K562 (cell line): Measurements from ENCODE around the gene NEK4. TPM values are rescaled to one million over a fixed set of nuclear protein-coding genes. Genes with fewer than 3 reads are reported as not detected.

ENCODE experiments used
- ATAC-seq: fragments of 200-7000 bp; cut with Tn5 transposase; 3 replicates; pipeline ENCODE4 v1.9.1; 2020; ENCODE audit warnings: moderate library complexity
- BruUV-seq: library from RNA; stranded (reverse); fragments of 400-500 nt; replicated peaks from 2 replicates; lab custom pipeline; 2021; lab: Mats Ljungman, UMichigan
- CTCF ChIA-PET: fragments of 300-600 bp; formaldehyde crosslinking; extraction: SDS; loops from one replicate; lab custom pipeline; 2021; ENCODE audit warnings: low intra/inter-chr PET ratio; lab: Yijun Ruan, JAX
- POLR2A ChIA-PET: fragments of 300-600, 350-650 bp; sonication (Branson Sonifier 250); formaldehyde crosslinking; extraction: SDS; loops from one replicate; lab custom pipeline; 2021; ENCODE audit warnings: antibody characterized with exemption, inconsistent platforms; lab: Yijun Ruan, JAX
- DNase-seq, 4 experiments: peaks; one replicate each; pipeline versions ENCODE4 v3.0.0 to v3.0.0-alpha.2; 2011 to 2018; ENCODE audit warnings: low spot score in 3 of 4, mixed read lengths in 3 of 4; ENCODE audit errors: extremely low read depth in 1 of 4
- FAIRE-seq: peaks from 2 replicates; lab custom pipeline; 2011; peaks lifted over from hg19 to GRCh38; lab: Jason Lieb, UNC
- H2AFZ ChIP-seq: 2 replicates; pipeline ENCODE4 v1.6.0; 2011; ENCODE audit warnings: low read depth, low read length, control low read depth, inconsistent platforms
- H3K27ac ChIP-seq: fragments of 200-600 bp; 3 replicates; pipeline ENCODE4 v1.8.0; 2011; ENCODE audit warnings: low read depth, mild to moderate bottlenecking, control low read depth, inconsistent platforms, low read length, moderate library complexity, mixed read lengths; ENCODE audit errors: extremely low read depth
- H3K27me3 ChIP-seq, 2 experiments: fragments of 300-600 bp in 1 of 2; 2 replicates in 1 of 2; 3 replicates in 1 of 2; pipeline versions ENCODE4 v1.6.0 to v1.8.0; 2011; ENCODE audit warnings: inconsistent platforms in 2 of 2, low read length in 2 of 2, mild to moderate bottlenecking in 1 of 2, mixed read lengths in 1 of 2, moderate library complexity in 1 of 2; ENCODE audit not compliant: control insufficient read depth in 2 of 2, insufficient read depth in 2 of 2
- H3K36me3 ChIP-seq: fragments of 300-600 bp; 3 replicates; pipeline ENCODE4 v1.8.0; 2011; ENCODE audit warnings: mild to moderate bottlenecking, low read length, inconsistent platforms; ENCODE audit not compliant: control insufficient read depth, insufficient read depth
- H3K4me1 ChIP-seq, 2 experiments: fragments of 200-600 bp in 1 of 2; replicated peaks in 1 of 2; 2 replicates in 1 of 2; 3 replicates in 1 of 2; pipeline versions ENCODE4 v1.5.1 to v1.8.0; 2011; ENCODE audit warnings: inconsistent platforms in 2 of 2, low read length in 2 of 2, mild to moderate bottlenecking in 1 of 2, mixed read lengths in 1 of 2, moderate library complexity in 1 of 2; ENCODE audit not compliant: control insufficient read depth in 2 of 2, insufficient read depth in 2 of 2
- H3K4me2 ChIP-seq: 2 replicates; pipeline ENCODE4 v1.6.1; 2011; ENCODE audit warnings: low read length, control low read depth, inconsistent platforms, mixed read lengths; ENCODE audit not compliant: insufficient read depth
- H3K4me3 ChIP-seq: fragments of 200-600 bp; sonication (generic), shearing (Covaris generic); 2 replicates; pipeline ENCODE4 v1.5.1; 2016; ENCODE audit warnings: control low read depth, inconsistent platforms
- H3K79me2 ChIP-seq: fragments of 200-600 bp; 3 replicates; pipeline ENCODE4 v1.8.0; 2011; ENCODE audit warnings: low read length, inconsistent platforms; ENCODE audit not compliant: control insufficient read depth, insufficient read depth
- H3K9ac ChIP-seq, 2 experiments: 2 replicates each; pipeline versions ENCODE4 v1.6.0 to v1.6.1; 2011; ENCODE audit warnings: low read depth in 2 of 2, low read length in 2 of 2, control low read depth in 1 of 2, inconsistent platforms in 1 of 2, mild to moderate bottlenecking in 1 of 2, mixed read lengths in 1 of 2; ENCODE audit not compliant: insufficient read depth in 1 of 2
- H3K9me1 ChIP-seq: one replicate; pipeline ENCODE4 v1.6.0; 2011; ENCODE audit warnings: inconsistent platforms, mild to moderate bottlenecking, low read length, moderate library complexity; ENCODE audit not compliant: control insufficient read depth, insufficient read depth
- H3K9me3 ChIP-seq: replicated peaks from 2 replicates; pipeline ENCODE4 v1.5.1; 2011; ENCODE audit warnings: low read depth, low read length, inconsistent platforms; ENCODE audit not compliant: control insufficient read depth, insufficient read depth
- H4K20me1 ChIP-seq: replicated peaks from 2 replicates; pipeline ENCODE4 v1.6.1; 2011; ENCODE audit warnings: low read length, inconsistent platforms, mixed read lengths; ENCODE audit not compliant: control insufficient read depth, insufficient read depth
- CBFB ChIP-seq: sonication (generic); formaldehyde crosslinking; IDR thresholded peaks from 2 replicates; pipeline ENCODE4 v1.4.0; 2020; ENCODE audit warnings: mild to moderate bottlenecking, missing genetic modification reagents
- HMG20A ChIP-seq: fragments of 450-650 bp; formaldehyde crosslinking; conservative IDR thresholded peaks from 2 replicates; pipeline ENCODE4 v1.4.0; 2020; ENCODE audit warnings: mild to moderate bottlenecking, mixed read lengths
- HNRNPL ChIP-seq: fragments of 200-400 bp; formaldehyde crosslinking; IDR thresholded peaks from 2 replicates; pipeline ENCODE4 v1.6.1; 2017; ENCODE audit warnings: low read depth, mild to moderate bottlenecking, low read length
- POLR2AphosphoS5 ChIP-seq: IDR thresholded peaks from 2 replicates; pipeline ENCODE4 v1.6.1; 2011; ENCODE audit warnings: mild to moderate bottlenecking, low read depth, low read length, moderate library complexity; ENCODE audit not compliant: control insufficient read depth, insufficient read depth
- ZBTB1 ChIP-seq: sonication (generic); formaldehyde crosslinking; IDR thresholded peaks from 2 replicates; pipeline ENCODE4 v1.8.1; 2023; ENCODE audit warnings: missing genetic modification reagents, low read depth, mild to moderate bottlenecking, borderline replicate concordance
- ZNF699 ChIP-seq: fragments of 250-450 bp; sonication (Bioruptor Pico); IDR thresholded peaks from 2 replicates; pipeline ENCODE4 v1.8.0; 2021; ENCODE audit warnings: mild to moderate bottlenecking, moderate library complexity; ENCODE audit not compliant: insufficient replicate concordance
- WGBS: fragments of 100-300 bp; shearing (Covaris generic); methylation state at CpG from one replicate; pipeline ENCODE4 v1.1.6; 2016; ENCODE audit warnings: low coverage, mixed read lengths; ENCODE audit not compliant: insufficient coverage; ENCODE audit errors: missing lambda C conversion rate; 5-methylcytosine and 5-hydroxymethylcytosine counted together
- in situ Hi-C: fragments of 300-500 bp; cut with MboI; formaldehyde crosslinking; loops from 4 replicates; pipeline ENCODE4 v1.15.0; 2018; ENCODE audit warnings: inconsistent platforms, mixed read lengths
- intact Hi-C: fragments of 100-400 bp; cut with micrococcal nuclease; formaldehyde crosslinking; loops from 2 replicates; pipeline ENCODE4 v1.14.2; 2022
- polyA plus RNA-seq, 8 experiments: library from polyadenylated mRNA; depleted of rRNA in 4 of 8; stranded (reverse) in 5 of 8; unstranded in 3 of 8; fragments of >200 nt; fragmentation: Nextera tagmentation in 2 of 8; fragmentation: Illumina TruSeq in 1 of 8; extraction: Ambion mirVana in 2 of 8; extraction: Trizol in 1 of 8; gene quantifications; 2 replicates each; pipeline versions ENCODE4 v1.2.1 to v1.2.3, GENCODE V29; 2011 to 2014; ENCODE audit warnings: inconsistent platforms in 1 of 8, missing spikeins in 1 of 8
- total RNA-seq, 7 experiments: library from RNA; depleted of rRNA in 6 of 7; stranded (reverse); fragments of >200 nt in 6 of 7; fragmentation: Illumina TruSeq in 2 of 7; extraction: Trizol in 2 of 7; gene quantifications; 2 replicates each; pipeline versions ENCODE4 v1.2.1 to v1.2.3, GENCODE V29; 2011 to 2021; ENCODE audit warnings: low replicate concordance in 1 of 7
- TF ChIP-seq, protein P1 (sequence below): sonication (generic); formaldehyde crosslinking; IDR thresholded peaks from 2 replicates; pipeline ENCODE4 v1.4.0; 2020; ENCODE audit warnings: mild to moderate bottlenecking, missing genetic modification reagents
- TF ChIP-seq, protein P2 (sequence below): fragments of 450-650 bp; formaldehyde crosslinking; IDR thresholded peaks from 2 replicates; pipeline ENCODE4 v1.4.0; 2020; ENCODE audit warnings: mild to moderate bottlenecking, moderate library complexity
- TF ChIP-seq, protein P3 (sequence below), 2 experiments: fragments of 450-650 bp; formaldehyde crosslinking in 1 of 2; IDR thresholded peaks; 2 replicates each; pipeline versions ENCODE4 v1.4.0 to v1.6.1; 2014 to 2020; ENCODE audit warnings: mild to moderate bottlenecking in 2 of 2, borderline replicate concordance in 1 of 2, low read depth in 1 of 2

NEK4 gene
- total and polyA plus RNA-seq, 9 of the 15 experiments (the other 6 are each of a cell fraction or from before 2014, with no cell fraction given), result 5.8 to 23.1 (median 16.6) TPM

DNA sequence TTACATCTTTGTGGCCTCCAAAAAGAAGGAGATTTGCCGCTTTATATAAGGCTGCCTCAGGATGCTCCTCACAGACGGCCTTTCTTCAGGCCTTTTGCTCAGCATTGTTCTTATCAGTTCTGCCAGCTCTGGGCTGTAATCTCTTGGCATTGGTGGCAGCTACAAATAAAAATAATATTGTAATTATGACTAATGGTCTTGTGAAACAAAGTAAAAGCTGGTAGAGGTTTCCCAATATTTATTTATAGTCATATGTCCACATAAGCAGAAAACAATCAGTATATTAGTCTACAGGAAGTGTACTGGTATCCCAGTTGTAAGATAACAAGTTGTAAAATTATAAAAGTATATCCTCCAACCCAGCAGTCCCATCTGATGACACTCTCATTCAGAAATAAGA is 7.3 kb downstream of the NEK4 start (continued):
- TF ChIP-seq ZNF699, result no peak
- TF ChIP-seq HMG20A (CRISPR knock-in tag), result no peak
- no peak for TF ChIP-seq ZBTB1 (CRISPR knock-in tag)
- TF ChIP-seq, protein P1, sequence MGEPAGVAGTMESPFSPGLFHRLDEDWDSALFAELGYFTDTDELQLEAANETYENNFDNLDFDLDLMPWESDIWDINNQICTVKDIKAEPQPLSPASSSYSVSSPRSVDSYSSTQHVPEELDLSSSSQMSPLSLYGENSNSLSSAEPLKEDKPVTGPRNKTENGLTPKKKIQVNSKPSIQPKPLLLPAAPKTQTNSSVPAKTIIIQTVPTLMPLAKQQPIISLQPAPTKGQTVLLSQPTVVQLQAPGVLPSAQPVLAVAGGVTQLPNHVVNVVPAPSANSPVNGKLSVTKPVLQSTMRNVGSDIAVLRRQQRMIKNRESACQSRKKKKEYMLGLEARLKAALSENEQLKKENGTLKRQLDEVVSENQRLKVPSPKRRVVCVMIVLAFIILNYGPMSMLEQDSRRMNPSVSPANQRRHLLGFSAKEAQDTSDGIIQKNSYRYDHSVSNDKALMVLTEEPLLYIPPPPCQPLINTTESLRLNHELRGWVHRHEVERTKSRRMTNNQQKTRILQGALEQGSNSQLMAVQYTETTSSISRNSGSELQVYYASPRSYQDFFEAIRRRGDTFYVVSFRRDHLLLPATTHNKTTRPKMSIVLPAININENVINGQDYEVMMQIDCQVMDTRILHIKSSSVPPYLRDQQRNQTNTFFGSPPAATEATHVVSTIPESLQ, result no peak
- TF ChIP-seq HNRNPL, result no peak
- no peak for TF ChIP-seq CBFB (CRISPR knock-in tag)
- TF ChIP-seq POLR2AphosphoS5, result no peak

DNA sequence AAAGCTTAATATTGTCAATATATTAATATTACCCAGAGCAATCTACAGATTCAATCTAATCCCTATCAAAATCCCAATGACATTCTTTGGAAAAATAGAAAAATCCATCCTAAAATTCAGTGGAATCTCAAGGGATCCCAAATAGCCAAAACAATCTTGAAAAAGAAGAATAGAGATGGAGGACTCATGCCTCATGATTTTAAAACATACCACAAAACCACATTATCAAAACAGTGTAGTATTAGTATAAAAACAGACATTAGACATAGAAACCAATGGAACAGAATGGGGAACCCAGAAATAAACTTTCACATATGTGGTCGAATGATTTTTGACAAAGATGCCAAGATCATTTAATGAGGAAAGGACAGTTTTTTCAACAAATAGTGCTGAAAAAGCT is 14.6 kb downstream of the NEK4 start:
- H3K36me3 ChIP-seq, result peaks cover 46% of the 10 kb centered on the region; the same call in 2 of the 3 replicates
- no peak for DNase-seq
- no peaks in the 10 kb centered on the region for H3K27me3 ChIP-seq
- H3K9me3 ChIP-seq, result no peaks in the 10 kb centered on the region
- intact Hi-C loops (no loop called here), in situ Hi-C loops (no loop called here)
- no peak for FAIRE-seq
- H3K4me1 ChIP-seq, result no peaks in the 10 kb centered on the region
- H3K4me3 ChIP-seq, result no peak overlapping the region
- no peak for ATAC-seq
- H3K4me2 ChIP-seq, result no peak overlapping the region
- H3K9ac ChIP-seq, result no peak overlapping the region
- POLR2A ChIA-PET, result no interaction called here
- no peaks in the 10 kb centered on the region for H4K20me1 ChIP-seq
- CTCF ChIA-PET, result no interaction called here
- no peaks in the 10 kb centered on the region for H3K79me2 ChIP-seq
- no TSS peak for BruUV-seq
- H3K27ac ChIP-seq, result no peak overlapping the region
- no peak overlapping the region for H2AFZ ChIP-seq
- 67% methylated on average over 1 of the region's 1 CpG for WGBS
- no peaks in the 10 kb centered on the region for H3K9me1 ChIP-seq
- TF ChIP-seq, protein P2, sequence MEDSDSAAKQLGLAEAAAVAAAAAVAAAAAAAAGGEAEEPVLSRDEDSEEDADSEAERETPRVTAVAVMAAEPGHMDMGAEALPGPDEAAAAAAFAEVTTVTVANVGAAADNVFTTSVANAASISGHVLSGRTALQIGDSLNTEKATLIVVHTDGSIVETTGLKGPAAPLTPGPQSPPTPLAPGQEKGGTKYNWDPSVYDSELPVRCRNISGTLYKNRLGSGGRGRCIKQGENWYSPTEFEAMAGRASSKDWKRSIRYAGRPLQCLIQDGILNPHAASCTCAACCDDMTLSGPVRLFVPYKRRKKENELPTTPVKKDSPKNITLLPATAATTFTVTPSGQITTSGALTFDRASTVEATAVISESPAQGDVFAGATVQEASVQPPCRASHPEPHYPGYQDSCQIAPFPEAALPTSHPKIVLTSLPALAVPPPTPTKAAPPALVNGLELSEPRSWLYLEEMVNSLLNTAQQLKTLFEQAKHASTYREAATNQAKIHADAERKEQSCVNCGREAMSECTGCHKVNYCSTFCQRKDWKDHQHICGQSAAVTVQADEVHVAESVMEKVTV, result no peak
- TF ChIP-seq, protein P3, sequence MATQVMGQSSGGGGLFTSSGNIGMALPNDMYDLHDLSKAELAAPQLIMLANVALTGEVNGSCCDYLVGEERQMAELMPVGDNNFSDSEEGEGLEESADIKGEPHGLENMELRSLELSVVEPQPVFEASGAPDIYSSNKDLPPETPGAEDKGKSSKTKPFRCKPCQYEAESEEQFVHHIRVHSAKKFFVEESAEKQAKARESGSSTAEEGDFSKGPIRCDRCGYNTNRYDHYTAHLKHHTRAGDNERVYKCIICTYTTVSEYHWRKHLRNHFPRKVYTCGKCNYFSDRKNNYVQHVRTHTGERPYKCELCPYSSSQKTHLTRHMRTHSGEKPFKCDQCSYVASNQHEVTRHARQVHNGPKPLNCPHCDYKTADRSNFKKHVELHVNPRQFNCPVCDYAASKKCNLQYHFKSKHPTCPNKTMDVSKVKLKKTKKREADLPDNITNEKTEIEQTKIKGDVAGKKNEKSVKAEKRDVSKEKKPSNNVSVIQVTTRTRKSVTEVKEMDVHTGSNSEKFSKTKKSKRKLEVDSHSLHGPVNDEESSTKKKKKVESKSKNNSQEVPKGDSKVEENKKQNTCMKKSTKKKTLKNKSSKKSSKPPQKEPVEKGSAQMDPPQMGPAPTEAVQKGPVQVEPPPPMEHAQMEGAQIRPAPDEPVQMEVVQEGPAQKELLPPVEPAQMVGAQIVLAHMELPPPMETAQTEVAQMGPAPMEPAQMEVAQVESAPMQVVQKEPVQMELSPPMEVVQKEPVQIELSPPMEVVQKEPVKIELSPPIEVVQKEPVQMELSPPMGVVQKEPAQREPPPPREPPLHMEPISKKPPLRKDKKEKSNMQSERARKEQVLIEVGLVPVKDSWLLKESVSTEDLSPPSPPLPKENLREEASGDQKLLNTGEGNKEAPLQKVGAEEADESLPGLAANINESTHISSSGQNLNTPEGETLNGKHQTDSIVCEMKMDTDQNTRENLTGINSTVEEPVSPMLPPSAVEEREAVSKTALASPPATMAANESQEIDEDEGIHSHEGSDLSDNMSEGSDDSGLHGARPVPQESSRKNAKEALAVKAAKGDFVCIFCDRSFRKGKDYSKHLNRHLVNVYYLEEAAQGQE (IDR thresholded peaks at IDR 0.05; ENCODE audit: borderline replicate concordance), result no peak
- TF ChIP-seq, protein P3 (CRISPR knock-in tag; IDR thresholded peaks at IDR 0.05; ENCODE audit: low read depth), result no peak
